ENCODE data around the gene TOGARAM2. TPM values are rescaled to one million over a fixed set of nuclear protein-coding genes. Genes with fewer than 3 reads are reported as not detected.

Gene TOGARAM2
- total RNA-seq, 1 donor from 2014 or later = 0.23 TPM

GRCh38 chr2:29012211-29012681, 31.1 kb downstream of the TOGARAM2 start:
- no peak for TF ChIP-seq CTCF (IDR thresholded peaks at IDR 0.05; ENCODE audit: unreplicated experiment)
- no peak overlapping the region for H3K4me3 Mint-ChIP-seq (ENCODE audit: unreplicated experiment)
- peaks cover 5% of the 10 kb centered on the region for H3K36me3 Mint-ChIP-seq (ENCODE audit: low read depth, unreplicated experiment)
- DNase-seq (ENCODE audit: low spot score) = no peak
- peaks cover 5% of the 10 kb centered on the region for H3K27me3 Mint-ChIP-seq (ENCODE audit: unreplicated experiment)
- H3K9me3 Mint-ChIP-seq (ENCODE audit: unreplicated experiment) = no peaks in the 10 kb centered on the region
- H3K27ac Mint-ChIP-seq (ENCODE audit: unreplicated experiment) = no peak overlapping the region
- H3K4me1 Mint-ChIP-seq (ENCODE audit: unreplicated experiment) = peaks cover 8% of the 10 kb centered on the region

- Mint-ChIP-seq H3K36me3 (ENCODE audit: low read depth, unreplicated experiment) (peaks cover 5% of the 10 kb centered on the region), H3K27me3 (ENCODE audit: unreplicated experiment) (peaks cover 5% of the 10 kb centered on the region), H3K27ac (ENCODE audit: unreplicated experiment) (no peak overlapping the region), H3K9me3 (ENCODE audit: unreplicated experiment) (no peaks in the 10 kb centered on the region), H3K4me3 (ENCODE audit: unreplicated experiment) (no peak overlapping the region), H3K4me1 (ENCODE audit: unreplicated experiment) (peaks cover 8% of the 10 kb centered on the region)
- DNase-seq (ENCODE audit: low spot score) = no peak
- TF ChIP-seq CTCF (IDR thresholded peaks at IDR 0.05; ENCODE audit: unreplicated experiment) = no peak
Observed at GRCh38 chr2:29013057-29013780, 32.1 kb downstream of the TOGARAM2 start.

GRCh38 chr2:29014331-29014730, 33.2 kb downstream of the TOGARAM2 start:
- peaks cover 8% of the 10 kb centered on the region for H3K4me1 Mint-ChIP-seq (ENCODE audit: unreplicated experiment)
- no peaks in the 10 kb centered on the region for H3K9me3 Mint-ChIP-seq (ENCODE audit: unreplicated experiment)
- no peak for DNase-seq (ENCODE audit: low spot score)
- H3K27ac Mint-ChIP-seq (ENCODE audit: unreplicated experiment) = no peak overlapping the region
- no peak for TF ChIP-seq CTCF (IDR thresholded peaks at IDR 0.05; ENCODE audit: unreplicated experiment)
- H3K36me3 Mint-ChIP-seq (ENCODE audit: low read depth, unreplicated experiment) = peaks cover 5% of the 10 kb centered on the region
- no peak overlapping the region for H3K4me3 Mint-ChIP-seq (ENCODE audit: unreplicated experiment)
- peaks cover 5% of the 10 kb centered on the region for H3K27me3 Mint-ChIP-seq (ENCODE audit: unreplicated experiment)

GRCh38 chr2:29014811-29015421, 33.8 kb downstream of the TOGARAM2 start:
- no peak for DNase-seq (ENCODE audit: low spot score)
- Mint-ChIP-seq H3K27ac (ENCODE audit: unreplicated experiment) (peak overlapping the region; percentile 11), H3K9me3 (ENCODE audit: unreplicated experiment) (no peaks in the 10 kb centered on the region), H3K36me3 (ENCODE audit: low read depth, unreplicated experiment) (peaks cover 5% of the 10 kb centered on the region), H3K4me3 (ENCODE audit: unreplicated experiment) (no peak overlapping the region), H3K27me3 (ENCODE audit: unreplicated experiment) (peaks cover 5% of the 10 kb centered on the region), H3K4me1 (ENCODE audit: unreplicated experiment) (peaks cover 8% of the 10 kb centered on the region)
- no peak for TF ChIP-seq CTCF (IDR thresholded peaks at IDR 0.05; ENCODE audit: unreplicated experiment)
